GM20431 (cell line): ENCODE measurements around the gene VWF.
"Not testable (repeated sequence)": the region's sequence is repeated elsewhere in the genome, so short reads cannot be mapped to it uniquely, and the experiment has no call there.

ENCODE experiments used
- in situ Hi-C: fragments of 300-500 bp; cut with MseI, MboI; formaldehyde crosslinking; loops from one replicate; pipeline ENCODE4 v1.15.0; 2020; ENCODE audit warnings: low sequenced_read_pairs; ENCODE audit not compliant: unreplicated experiment

VWF gene

GRCh38 chr12:6124411-6125309 is at the start of gene VWF:
TSS of gene VWF (minus strand) at chr12:6124670. CDS start at chr12:6123196, 1,474 bp downstream.
- in situ Hi-C loops, result no loop called here

- in situ Hi-C loops, result no loop called here
Observed at GRCh38 chr12:6172862-6173261, 48.4 kb upstream of the VWF start.

- in situ Hi-C loops, result no loop called here
Observed at GRCh38 chr12:6172086-6172485, 47.6 kb upstream of the VWF start.

GRCh38 chr12:6171409-6172015 is 47.0 kb upstream of the VWF start:
- in situ Hi-C loops, result no loop called here

GRCh38 chr12:6167327-6168280 is 43.1 kb upstream of the VWF start:
- in situ Hi-C loops, result no loop called here

- in situ Hi-C loops, result no loop called here
Observed at GRCh38 chr12:6166808-6167207, 42.3 kb upstream of the VWF start.

GRCh38 chr12:6165395-6165794 is 40.9 kb upstream of the VWF start:
- in situ Hi-C loops, result no loop called here

GRCh38 chr12:6163416-6164060 is 39.1 kb upstream of the VWF start:
- in situ Hi-C loops, result no loop called here

GRCh38 chr12:6161124-6161882 is 36.8 kb upstream of the VWF start:
- in situ Hi-C loops, result no loop called here

GRCh38 chr12:6160049-6160649 is 35.7 kb upstream of the VWF start:
- in situ Hi-C loops, result not testable (repeated sequence)

GRCh38 chr12:6159166-6160011 is 34.9 kb upstream of the VWF start:
- in situ Hi-C loops, result not testable (repeated sequence)

- in situ Hi-C loops, result no loop called here
Observed at GRCh38 chr12:6158749-6159148, 34.3 kb upstream of the VWF start.

GRCh38 chr12:6158255-6158654 is 33.8 kb upstream of the VWF start:
- in situ Hi-C loops, result no loop called here

GRCh38 chr12:6157482-6157881 is 33.0 kb upstream of the VWF start:
- in situ Hi-C loops, result no loop called here

- in situ Hi-C loops, result no loop called here
Observed at GRCh38 chr12:6154730-6155459, 30.4 kb upstream of the VWF start.

GRCh38 chr12:6148722-6149121 is 24.3 kb upstream of the VWF start:
- in situ Hi-C loops, result not testable (repeated sequence)

- in situ Hi-C loops, result no loop called here
Observed at GRCh38 chr12:6148061-6148460, 23.6 kb upstream of the VWF start.
